ENCODE data around the gene FGF1.

FGF1 gene

GRCh38 chr5:142696379-142696778, 10.5 kb upstream of the FGF1 start:
- DNase-seq = no peak

- no peak for DNase-seq
Observed at GRCh38 chr5:142694092-142694856, 8.4 kb upstream of the FGF1 start.

GRCh38 chr5:142692321-142692894, 6.5 kb upstream of the FGF1 start:
- DNase-seq = no peak

- DNase-seq = no peak
Observed at GRCh38 chr5:142690667-142691066, 4.8 kb upstream of the FGF1 start.

GRCh38 chr5:142689081-142689480, 3.2 kb upstream of the FGF1 start:
- no peak for DNase-seq

GRCh38 chr5:142688281-142688989, 2.5 kb upstream of the FGF1 start:
- DNase-seq = no peak

GRCh38 chr5:142686968-142687367, 1.1 kb upstream of the FGF1 start:
- no peak for DNase-seq

GRCh38 chr5:142686210-142686734, 382 bp upstream of the FGF1 start:
- DNase-seq = no peak

- DNase-seq = no peak
Observed at GRCh38 chr5:142684508-142685041, 1.3 kb downstream of the FGF1 start.

- DNase-seq = no peak
Observed at GRCh38 chr5:142683881-142684505, 1.9 kb downstream of the FGF1 start.

GRCh38 chr5:142683116-142683515, 2.8 kb downstream of the FGF1 start:
- DNase-seq = no peak

- no peak for DNase-seq
Observed at GRCh38 chr5:142680605-142681259, 5.2 kb downstream of the FGF1 start.

GRCh38 chr5:142679744-142680143, 6.1 kb downstream of the FGF1 start:
- no peak for DNase-seq

- DNase-seq = no peak
Observed at GRCh38 chr5:142678529-142678928, 7.4 kb downstream of the FGF1 start.

- DNase-seq = no peak
Observed at GRCh38 chr5:142677198-142677597, 8.7 kb downstream of the FGF1 start.

- no peak for DNase-seq
Observed at GRCh38 chr5:142676318-142676717, 9.6 kb downstream of the FGF1 start.

GRCh38 chr5:142674531-142675469, 11.1 kb downstream of the FGF1 start:
- DNase-seq = no peak

GRCh38 chr5:142671801-142672200, 14.1 kb downstream of the FGF1 start:
- no peak for DNase-seq

GRCh38 chr5:142671266-142671665, 14.6 kb downstream of the FGF1 start:
- DNase-seq = no peak

GRCh38 chr5:142670804-142671203, 15.1 kb downstream of the FGF1 start:
- DNase-seq = no peak

- DNase-seq = no peak
Observed at GRCh38 chr5:142669477-142669876, 16.4 kb downstream of the FGF1 start.

Measured in SIG-M5 (cell line).